ENCODE results near the gene ELN.

The ELN gene

DNA sequence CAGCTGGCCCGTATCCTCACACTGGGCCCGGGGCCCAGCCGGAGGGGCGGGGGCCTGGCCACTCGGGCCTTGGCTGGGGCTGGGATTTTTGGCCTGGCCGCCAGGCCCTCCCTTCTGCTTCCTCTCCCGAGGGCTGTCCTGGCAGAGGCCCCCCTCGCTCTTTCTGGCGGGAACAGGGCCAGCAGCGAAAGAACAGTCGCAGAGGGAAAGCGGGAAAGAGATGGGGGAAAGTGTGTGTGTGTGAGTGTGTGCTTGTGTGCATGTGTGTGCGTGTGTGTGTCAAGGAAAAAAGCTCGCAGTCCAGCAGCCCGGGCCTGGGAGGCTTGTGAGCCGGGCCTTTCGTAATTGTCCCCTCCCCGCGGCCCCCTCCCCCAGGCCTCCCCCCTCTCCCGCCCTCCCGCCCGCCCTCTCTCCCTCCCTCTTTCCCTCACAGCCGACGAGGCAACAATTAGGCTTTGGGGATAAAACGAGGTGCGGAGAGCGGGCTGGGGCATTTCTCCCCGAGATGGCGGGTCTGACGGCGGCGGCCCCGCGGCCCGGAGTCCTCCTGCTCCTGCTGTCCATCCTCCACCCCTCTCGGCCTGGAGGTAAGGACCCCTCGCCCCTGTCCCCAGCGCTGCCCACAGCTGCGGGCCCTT, at the start of gene ELN:
TSS of gene ELN (plus strand) at position 491 of the 638 bp plus-strand sequence. CDS start at position 506, 15 bp downstream.
- TF ChIP-seq, protein P1, sequence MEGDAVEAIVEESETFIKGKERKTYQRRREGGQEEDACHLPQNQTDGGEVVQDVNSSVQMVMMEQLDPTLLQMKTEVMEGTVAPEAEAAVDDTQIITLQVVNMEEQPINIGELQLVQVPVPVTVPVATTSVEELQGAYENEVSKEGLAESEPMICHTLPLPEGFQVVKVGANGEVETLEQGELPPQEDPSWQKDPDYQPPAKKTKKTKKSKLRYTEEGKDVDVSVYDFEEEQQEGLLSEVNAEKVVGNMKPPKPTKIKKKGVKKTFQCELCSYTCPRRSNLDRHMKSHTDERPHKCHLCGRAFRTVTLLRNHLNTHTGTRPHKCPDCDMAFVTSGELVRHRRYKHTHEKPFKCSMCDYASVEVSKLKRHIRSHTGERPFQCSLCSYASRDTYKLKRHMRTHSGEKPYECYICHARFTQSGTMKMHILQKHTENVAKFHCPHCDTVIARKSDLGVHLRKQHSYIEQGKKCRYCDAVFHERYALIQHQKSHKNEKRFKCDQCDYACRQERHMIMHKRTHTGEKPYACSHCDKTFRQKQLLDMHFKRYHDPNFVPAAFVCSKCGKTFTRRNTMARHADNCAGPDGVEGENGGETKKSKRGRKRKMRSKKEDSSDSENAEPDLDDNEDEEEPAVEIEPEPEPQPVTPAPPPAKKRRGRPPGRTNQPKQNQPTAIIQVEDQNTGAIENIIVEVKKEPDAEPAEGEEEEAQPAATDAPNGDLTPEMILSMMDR (IDR thresholded peaks at IDR 0.05): no peak

DNA sequence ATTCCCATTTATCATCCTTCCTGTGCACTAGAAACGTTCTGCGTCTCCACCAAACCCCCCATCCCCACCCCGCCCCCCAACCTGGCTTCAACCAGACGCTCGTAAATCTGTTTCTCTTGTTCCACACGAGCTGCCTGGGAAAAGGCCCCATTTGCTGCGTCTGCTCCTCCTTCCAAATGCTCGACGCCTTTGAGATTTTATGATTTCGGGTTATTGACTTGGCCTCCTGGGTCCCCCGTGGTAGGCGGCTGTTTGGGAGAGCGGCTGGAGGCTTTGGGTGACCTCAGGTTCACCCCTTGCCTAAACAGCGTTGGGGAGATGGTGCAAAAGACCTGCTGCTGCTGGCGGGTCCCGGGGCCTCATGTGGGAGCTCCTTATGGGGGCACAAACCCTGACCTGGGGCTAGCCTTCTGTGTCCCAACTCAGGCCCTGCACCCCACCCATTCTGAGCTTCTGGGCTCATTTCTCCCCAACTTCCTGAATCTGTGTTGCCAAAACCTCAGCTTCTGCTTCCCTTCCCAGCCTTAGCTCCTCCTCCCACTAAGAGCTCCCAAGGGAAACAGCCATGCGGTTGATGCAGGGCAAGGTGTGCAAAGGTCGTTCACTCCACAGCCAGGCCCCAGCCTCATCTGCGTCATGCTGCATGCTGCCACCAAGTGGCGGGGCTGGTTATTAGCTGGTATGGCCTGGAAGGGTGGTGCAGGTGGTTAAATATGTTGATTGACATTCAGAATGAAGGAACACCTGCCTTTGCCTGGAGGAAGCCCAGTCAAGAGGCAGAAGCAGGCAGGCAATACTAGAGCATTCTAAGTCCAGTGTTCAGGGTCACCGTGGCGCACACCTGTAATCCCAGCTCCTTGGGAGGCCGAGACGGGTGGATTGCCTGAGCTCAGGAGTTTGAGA, 49.1 kb upstream of the ELN start:
- TF ChIP-seq, protein P1 (IDR thresholded peaks at IDR 0.05): peak; percentile 49; the same call in 1 of the 2 replicates

DNA sequence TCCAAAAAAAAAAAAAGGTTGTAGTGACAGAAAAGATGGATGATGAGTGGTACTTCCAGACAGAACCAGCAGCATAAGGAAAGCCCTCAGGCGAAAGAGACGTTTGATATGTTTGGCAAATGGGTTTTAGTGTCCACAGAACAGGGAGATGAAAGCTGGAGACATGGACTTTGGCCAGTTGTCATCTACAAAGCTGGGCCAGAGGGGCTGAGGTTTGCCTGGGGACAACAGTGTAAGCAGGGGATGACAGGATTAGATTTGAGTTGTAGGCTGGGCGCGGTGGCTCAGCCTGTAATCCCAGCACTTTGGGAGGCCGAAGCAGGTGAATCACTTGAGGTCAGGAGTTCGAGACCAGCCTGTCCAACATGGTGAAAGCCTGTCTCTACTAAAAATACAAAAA, 47.8 kb upstream of the ELN start:
- TF ChIP-seq, protein P1 (IDR thresholded peaks at IDR 0.05): no peak

DNA sequence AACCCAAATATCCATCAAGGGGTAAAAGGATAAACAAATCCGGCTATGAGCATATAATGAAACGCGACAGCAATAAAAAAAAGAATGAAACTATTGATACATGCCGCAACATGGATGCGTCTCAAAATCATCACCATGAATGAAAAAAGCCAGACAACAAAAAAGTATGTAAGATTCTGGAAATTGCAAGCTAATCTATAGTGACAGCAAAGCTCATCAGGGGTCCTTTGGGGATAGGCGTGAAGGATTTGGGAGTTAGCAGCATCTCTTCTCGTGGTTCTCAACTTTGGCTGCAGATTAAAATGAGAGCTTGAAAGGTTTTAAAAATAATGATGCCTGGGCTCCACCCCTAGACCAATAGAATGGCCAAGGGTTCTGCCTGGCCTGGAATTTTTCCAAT, 46.0 kb upstream of the ELN start:
- TF ChIP-seq, protein P1 (IDR thresholded peaks at IDR 0.05): no peak

DNA sequence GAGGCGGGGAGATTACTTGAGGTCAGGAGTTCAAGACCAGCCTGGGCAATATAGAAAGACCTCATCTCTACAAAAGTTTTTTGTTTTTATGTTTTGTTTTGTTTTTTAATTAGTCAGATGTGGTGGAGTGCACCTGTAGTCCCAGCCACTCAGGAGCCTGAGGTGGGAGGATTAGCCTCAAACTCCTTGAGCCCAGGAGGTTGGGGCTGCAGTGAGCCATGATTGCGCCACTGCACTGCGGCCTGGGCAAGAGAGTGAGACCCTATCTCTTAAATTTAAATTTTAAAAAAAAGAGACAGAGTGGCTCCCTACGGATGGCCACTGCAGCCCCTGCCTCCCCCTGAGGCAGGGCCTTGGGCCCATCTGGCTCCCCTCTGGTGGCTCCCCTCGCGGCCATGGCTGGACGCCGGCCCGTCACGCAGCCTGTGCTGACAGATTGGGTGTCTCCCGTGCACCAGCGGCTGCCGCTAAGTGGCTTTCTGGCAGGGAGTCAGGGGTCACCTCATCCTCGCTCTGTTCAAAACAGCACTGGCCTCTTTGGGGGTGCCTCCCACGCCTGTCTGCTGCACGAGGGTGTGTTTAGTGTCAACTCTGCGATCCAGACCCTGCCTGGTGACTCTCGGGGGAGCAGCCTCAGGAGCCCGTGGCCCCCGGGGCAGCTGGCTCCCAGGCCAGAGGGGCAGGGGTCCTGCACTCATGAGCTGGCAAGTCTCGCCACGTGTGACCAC, 44.4 kb upstream of the ELN start:
- TF ChIP-seq, protein P1 (IDR thresholded peaks at IDR 0.05): no peak

DNA sequence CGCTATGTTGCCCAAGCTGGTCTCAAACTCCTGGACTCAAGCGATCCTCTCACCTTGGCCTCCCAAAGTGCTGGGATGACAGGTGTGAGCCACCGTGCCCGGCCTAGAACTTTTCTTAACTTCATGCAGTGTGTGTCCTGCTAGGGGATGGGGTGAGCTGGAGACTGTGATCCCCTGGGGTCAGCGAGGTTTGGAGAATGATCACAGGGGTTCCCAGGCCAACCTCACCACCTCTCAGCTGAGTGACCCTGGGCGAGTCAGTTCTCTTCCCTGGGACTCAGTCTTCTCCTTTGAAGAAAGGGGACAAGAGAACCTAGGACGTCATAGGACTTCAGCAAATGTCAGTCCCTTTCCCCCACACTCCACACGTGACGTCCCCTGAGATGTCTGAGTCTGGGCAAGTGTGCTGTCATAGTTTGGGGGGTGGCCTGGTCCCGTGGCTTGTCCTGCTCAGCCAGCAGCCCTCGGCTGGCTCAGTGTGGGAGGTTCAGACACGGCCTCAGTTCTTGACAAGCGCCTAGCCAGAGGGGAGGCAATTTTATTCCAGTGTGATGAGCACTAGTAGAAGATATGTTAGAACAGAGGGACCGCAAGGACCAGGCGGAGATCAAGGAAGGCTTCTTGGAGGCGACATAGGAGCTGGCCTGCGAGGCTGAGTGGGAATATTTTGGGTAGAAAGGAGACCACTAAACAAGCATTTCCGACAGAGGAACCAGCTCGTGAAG, 43.3 kb upstream of the ELN start:
- TF ChIP-seq, protein P1 (IDR thresholded peaks at IDR 0.05): no peak

DNA sequence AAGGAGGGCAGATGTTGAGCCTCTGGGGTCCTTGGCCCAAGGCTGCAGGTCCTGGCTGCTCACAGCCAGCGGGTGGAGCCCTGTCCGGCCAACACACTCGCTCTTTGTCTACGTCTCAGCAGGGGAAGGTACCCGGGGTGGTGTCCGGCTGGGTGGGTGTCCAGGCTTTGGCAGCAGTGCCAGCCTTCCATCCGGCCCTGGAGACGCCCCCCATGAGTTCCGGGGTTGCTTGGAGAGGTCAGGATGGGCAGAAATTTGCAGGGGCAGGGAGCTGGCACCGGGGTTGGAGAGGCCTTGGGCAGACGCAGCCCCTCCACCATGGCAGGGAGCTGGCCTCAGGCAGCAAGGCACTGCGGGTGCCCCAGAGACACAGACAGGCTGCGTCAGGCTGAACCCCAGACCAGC, 42.2 kb upstream of the ELN start:
- TF ChIP-seq, protein P1 (IDR thresholded peaks at IDR 0.05): no peak
